ENCODE results near the gene CD1D. TPM values are rescaled to one million over a fixed set of nuclear protein-coding genes. Genes with fewer than 3 reads are reported as not detected.

CD1D gene
- total RNA-seq, 2 experiments from 2014 or later, result not detected

GRCh38 chr1:158189624-158190023, 8.9 kb downstream of the CD1D start:
- ATAC-seq (no peak), DNase-seq (no peak)
- H3K27ac Mint-ChIP-seq, result no peak overlapping the region
- H3K36me3 Mint-ChIP-seq (ENCODE audit: low read depth), result no peaks in the 10 kb centered on the region
- no peaks in the 10 kb centered on the region for H3K9me3 Mint-ChIP-seq
- CTCF ChIA-PET, result interaction anchor here (2.8 kb wide), 1 partner anchor 14 kb away, joined by 16 read pairs; no protein-coding TSS in a partner anchor
- peaks cover 15% of the 10 kb centered on the region for H3K27me3 Mint-ChIP-seq
- peaks cover 1% of the 10 kb centered on the region for H3K4me1 Mint-ChIP-seq (ENCODE audit: low read depth)
- no peak for TF ChIP-seq CTCF (IDR thresholded peaks at IDR 0.05)
- intact Hi-C loops (cut with micrococcal nuclease), result no loop called here
- POLR2A ChIA-PET, result interaction anchor here (0.7 kb wide), 1 partner anchor 1023 kb away, joined by 4 read pairs; no protein-coding TSS in a partner anchor
- H3K4me3 Mint-ChIP-seq, result no peak overlapping the region

- TF ChIP-seq CTCF (IDR thresholded peaks at IDR 0.05), result no peak
- Mint-ChIP-seq H3K4me3 (no peak overlapping the region), H3K27ac (no peak overlapping the region), H3K36me3 (ENCODE audit: low read depth) (no peaks in the 10 kb centered on the region), H3K27me3 (peaks cover 18% of the 10 kb centered on the region), H3K9me3 (no peaks in the 10 kb centered on the region), H3K4me1 (ENCODE audit: low read depth) (peaks cover 1% of the 10 kb centered on the region)
- ChIA-PET CTCF (interaction anchor here (2.8 kb wide), 1 partner anchor 13 kb away, joined by 16 read pairs; no protein-coding TSS in a partner anchor), POLR2A (no interaction called here)
- DNase-seq, result no peak
- intact Hi-C loops (cut with micrococcal nuclease), result no loop called here
- ATAC-seq, result no peak
Measured at GRCh38 chr1:158191299-158191698, 10.6 kb downstream of the CD1D start.

- TF ChIP-seq CTCF (IDR thresholded peaks at IDR 0.05), result no peak
- H3K27me3 Mint-ChIP-seq, result peaks cover 9% of the 10 kb centered on the region
- no peaks in the 10 kb centered on the region for H3K9me3 Mint-ChIP-seq
- H3K4me1 Mint-ChIP-seq (ENCODE audit: low read depth), result no peaks in the 10 kb centered on the region
- H3K36me3 Mint-ChIP-seq (ENCODE audit: low read depth), result no peaks in the 10 kb centered on the region
- ATAC-seq (no peak), DNase-seq (no peak)
- no peak overlapping the region for H3K27ac Mint-ChIP-seq
- POLR2A ChIA-PET, result no interaction called here
- intact Hi-C loops (cut with micrococcal nuclease), result no loop called here
- CTCF ChIA-PET, result no interaction called here
- no peak overlapping the region for H3K4me3 Mint-ChIP-seq
Measured at GRCh38 chr1:158196461-158196860, 15.8 kb downstream of the CD1D start.

- H3K4me1 Mint-ChIP-seq (ENCODE audit: low read depth), result peaks cover 11% of the 10 kb centered on the region
- H3K36me3 Mint-ChIP-seq (ENCODE audit: low read depth), result no peaks in the 10 kb centered on the region
- H3K27me3 Mint-ChIP-seq, result peaks cover 21% of the 10 kb centered on the region
- no peak overlapping the region for H3K4me3 Mint-ChIP-seq
- H3K27ac Mint-ChIP-seq, result no peak overlapping the region
- DNase-seq (no peak), ATAC-seq (no peak)
- CTCF ChIA-PET, result no interaction called here
- H3K9me3 Mint-ChIP-seq, result no peaks in the 10 kb centered on the region
- POLR2A ChIA-PET, result no interaction called here
- intact Hi-C loops (cut with micrococcal nuclease), result loop anchor here (10.0 kb wide), 2 partner anchors 325 to 865 kb away; no protein-coding TSS in a partner anchor
- TF ChIP-seq CTCF (IDR thresholded peaks at IDR 0.05), result no peak
Measured at GRCh38 chr1:158199849-158200248, 19.2 kb downstream of the CD1D start.

GRCh38 chr1:158200527-158200926, 19.8 kb downstream of the CD1D start:
- no peak for DNase-seq
- H3K27ac Mint-ChIP-seq, result no peak overlapping the region
- H3K27me3 Mint-ChIP-seq, result peaks cover 24% of the 10 kb centered on the region
- intact Hi-C loops (cut with micrococcal nuclease), result loop anchor here (10.0 kb wide), 2 partner anchors 324 to 864 kb away; no protein-coding TSS in a partner anchor
- TF ChIP-seq CTCF (IDR thresholded peaks at IDR 0.05), result no peak
- ChIA-PET CTCF (no interaction called here), POLR2A (no interaction called here)
- H3K9me3 Mint-ChIP-seq, result no peaks in the 10 kb centered on the region
- no peaks in the 10 kb centered on the region for H3K36me3 Mint-ChIP-seq (ENCODE audit: low read depth)
- H3K4me1 Mint-ChIP-seq (ENCODE audit: low read depth), result peaks cover 11% of the 10 kb centered on the region
- H3K4me3 Mint-ChIP-seq, result no peak overlapping the region
- no peak for ATAC-seq
